ENCODE measurements around the gene SLC30A2. TPM values are rescaled to one million over a fixed set of nuclear protein-coding genes. Genes with fewer than 3 reads are reported as not detected.

The SLC30A2 gene
- polyA plus RNA-seq, 1 experiment = not detected

DNA sequence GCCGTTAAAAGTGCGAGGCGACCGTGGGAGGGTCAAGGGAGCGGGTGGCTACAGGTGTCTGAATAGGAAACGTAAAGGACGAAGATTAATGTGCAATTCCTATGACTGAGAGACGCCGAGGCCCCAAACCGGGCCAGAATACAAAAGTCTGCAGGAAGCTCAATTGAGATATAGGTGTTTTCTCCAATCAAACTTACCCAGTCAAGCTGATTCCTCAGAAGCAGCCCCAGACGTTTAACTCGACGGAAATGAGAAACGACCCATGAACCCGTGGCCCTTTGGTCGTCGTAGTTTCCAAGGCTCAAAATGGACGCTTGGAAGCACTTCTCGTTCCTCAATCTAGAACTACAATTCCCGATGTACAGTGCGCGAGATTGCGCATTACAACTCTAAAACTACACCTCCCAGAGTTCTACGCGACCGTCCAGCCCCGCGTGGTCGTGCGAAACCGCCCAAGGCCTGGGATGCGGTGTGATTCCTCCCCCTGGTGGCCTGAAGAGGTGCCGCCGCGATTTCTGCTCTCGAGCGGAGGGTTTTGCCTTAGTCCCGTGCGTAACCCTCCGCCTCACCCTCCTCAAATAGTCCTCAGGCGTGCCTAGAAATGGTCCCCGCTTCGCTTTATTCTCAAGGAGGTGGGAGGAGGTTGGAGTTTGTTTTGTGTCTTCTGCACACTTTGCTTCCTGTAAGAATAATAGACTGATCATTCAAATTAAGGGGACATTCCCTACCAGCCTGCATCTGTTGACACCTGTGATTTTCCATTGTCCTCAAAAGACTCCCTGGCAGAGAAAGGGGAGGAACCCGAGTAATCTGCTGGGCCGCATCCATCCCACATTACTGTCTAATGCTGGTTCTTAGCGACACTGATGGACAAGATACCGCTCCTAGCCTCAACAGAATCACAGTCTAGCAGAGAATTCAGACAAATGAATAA is 47.8 kb downstream of the SLC30A2 start, which contains the start of gene PAFAH2:
Gene PAFAH2, minus strand, starts transcription at position 236 of the 934 bp plus-strand sequence. CDS start 7,247 bp downstream, outside the sequence.
- H3K4me3 ChIP-seq (ENCODE audit: low read depth, low read length) = peak within 1 kb of the TSS; percentile 49
- ChIA-PET POLR2A (interaction anchor here (0.6 to 1.7 kb wide), 5 partner anchors 38 to 107 kb away, joined by 3 to 22 read pairs (median 6); no protein-coding TSS in a partner anchor), CTCF (interaction anchor here (0.7 to 12.7 kb wide), 32 partner anchors 10 to 389 kb away, joined by 3 to 308 read pairs (median 3); partner anchors contain the start of gene STMN1)
- TF ChIP-seq, protein P1, sequence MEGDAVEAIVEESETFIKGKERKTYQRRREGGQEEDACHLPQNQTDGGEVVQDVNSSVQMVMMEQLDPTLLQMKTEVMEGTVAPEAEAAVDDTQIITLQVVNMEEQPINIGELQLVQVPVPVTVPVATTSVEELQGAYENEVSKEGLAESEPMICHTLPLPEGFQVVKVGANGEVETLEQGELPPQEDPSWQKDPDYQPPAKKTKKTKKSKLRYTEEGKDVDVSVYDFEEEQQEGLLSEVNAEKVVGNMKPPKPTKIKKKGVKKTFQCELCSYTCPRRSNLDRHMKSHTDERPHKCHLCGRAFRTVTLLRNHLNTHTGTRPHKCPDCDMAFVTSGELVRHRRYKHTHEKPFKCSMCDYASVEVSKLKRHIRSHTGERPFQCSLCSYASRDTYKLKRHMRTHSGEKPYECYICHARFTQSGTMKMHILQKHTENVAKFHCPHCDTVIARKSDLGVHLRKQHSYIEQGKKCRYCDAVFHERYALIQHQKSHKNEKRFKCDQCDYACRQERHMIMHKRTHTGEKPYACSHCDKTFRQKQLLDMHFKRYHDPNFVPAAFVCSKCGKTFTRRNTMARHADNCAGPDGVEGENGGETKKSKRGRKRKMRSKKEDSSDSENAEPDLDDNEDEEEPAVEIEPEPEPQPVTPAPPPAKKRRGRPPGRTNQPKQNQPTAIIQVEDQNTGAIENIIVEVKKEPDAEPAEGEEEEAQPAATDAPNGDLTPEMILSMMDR (IDR thresholded peaks at IDR 0.05; ENCODE audit: insufficient read depth, low read depth, low read length) = peak; percentile 98
- no peaks in the 10 kb centered on the region for H3K27me3 ChIP-seq (ENCODE audit: control insufficient read depth, insufficient read depth, low read length)
- peak; percentile 96 for DNase-seq (ENCODE audit: low read depth)
- H3K36me3 ChIP-seq (ENCODE audit: control insufficient read depth, insufficient read depth, low read length) = no peaks in the 10 kb centered on the region

DNA sequence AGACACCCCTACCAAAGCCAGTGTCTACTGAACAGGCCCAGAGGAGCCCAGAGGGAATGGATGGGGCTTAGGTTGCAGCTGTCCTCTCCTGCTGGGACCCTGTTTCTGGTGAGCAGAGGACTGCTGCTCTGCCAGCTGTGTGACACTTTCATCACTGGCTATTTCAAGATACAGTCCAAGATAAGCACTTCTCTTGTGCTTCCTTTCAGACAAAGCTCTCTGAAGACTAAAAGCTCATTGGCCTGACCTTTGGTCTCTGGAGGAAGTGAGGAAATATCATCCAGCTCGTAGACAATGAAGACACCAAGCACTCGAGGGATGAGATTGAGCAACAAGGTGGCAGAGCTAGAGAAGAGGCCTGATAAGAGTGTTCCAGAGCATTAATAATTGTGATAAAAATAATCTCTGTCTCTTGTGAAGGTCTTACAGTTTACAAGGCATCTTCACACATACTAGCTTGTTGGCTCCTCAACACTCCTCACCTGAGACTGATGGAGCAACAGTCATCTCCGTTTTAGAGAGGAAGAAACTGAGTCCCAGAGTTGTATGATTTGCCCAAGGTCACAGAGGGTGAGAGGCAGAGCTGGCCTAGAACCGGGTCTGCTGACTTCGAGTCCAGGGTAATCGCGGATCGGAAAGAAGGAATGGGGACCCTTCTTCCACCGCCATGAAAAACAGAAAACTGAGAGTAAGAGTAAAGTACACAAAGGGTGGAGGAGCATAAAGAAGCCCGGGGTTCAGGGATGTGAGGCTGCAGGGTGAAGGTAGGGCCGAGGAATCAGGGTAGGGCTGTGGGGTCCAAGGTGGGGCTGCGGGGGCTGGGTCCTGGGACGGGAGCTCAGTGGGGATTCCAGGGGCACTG is 48.7 kb downstream of the SLC30A2 start:
- POLR2A ChIA-PET = interaction anchor here (0.6 to 1.7 kb wide), 7 partner anchors 39 to 177 kb away, joined by 3 to 22 read pairs (median 4); partner anchors contain the start of gene MTFR1L
- TF ChIP-seq, protein P1 (IDR thresholded peaks at IDR 0.05; ENCODE audit: insufficient read depth, low read depth, low read length) = no peak
- peak overlapping the region; percentile 49 for H3K4me3 ChIP-seq (ENCODE audit: low read depth, low read length)
- DNase-seq (ENCODE audit: low read depth) = no peak
- H3K27me3 ChIP-seq (ENCODE audit: control insufficient read depth, insufficient read depth, low read length) = no peaks in the 10 kb centered on the region
- CTCF ChIA-PET = interaction anchor here (0.6 to 12.7 kb wide), 31 partner anchors 9 to 389 kb away, joined by 3 to 308 read pairs (median 3); partner anchors contain the start of gene STMN1
- H3K36me3 ChIP-seq (ENCODE audit: control insufficient read depth, insufficient read depth, low read length) = no peaks in the 10 kb centered on the region

DNA sequence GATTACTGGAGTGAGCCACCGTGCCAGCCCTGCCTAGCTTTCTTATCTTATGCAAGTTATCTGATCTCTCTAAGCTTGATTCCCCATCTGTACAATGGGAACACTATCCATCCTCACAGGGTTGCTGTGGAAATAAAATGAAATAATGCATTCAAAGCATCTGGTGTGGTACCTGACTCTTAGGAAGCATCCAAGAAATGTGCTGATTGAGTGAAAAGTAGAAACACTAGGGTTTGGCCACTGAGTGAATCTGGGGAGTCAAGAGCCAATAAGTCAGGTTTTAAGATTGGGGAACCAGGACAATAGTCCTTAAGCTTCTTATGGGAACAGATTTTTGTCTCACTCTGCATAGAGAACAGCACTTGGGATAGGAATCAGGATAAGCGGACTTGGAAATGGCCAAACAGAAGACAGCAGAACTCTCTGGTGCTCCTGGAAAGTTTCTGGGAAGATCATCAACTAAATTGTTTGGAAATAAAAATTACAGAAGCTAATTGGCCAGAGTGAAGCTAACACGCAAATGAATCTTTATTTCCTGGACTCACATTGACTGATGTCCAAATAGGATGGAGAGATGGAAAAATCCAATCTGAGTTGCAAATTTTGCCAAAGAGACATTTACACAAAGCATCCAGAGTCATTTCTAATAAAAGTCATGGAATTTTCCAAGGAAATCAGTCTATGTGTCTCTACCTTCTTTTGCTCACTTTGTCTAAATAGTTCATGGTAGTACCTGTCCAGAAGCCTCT is 51.3 kb downstream of the SLC30A2 start:
- POLR2A ChIA-PET = interaction anchor here (0.6 kb wide), 1 partner anchor 132 kb away, joined by 6 read pairs; no protein-coding TSS in a partner anchor
- H3K4me3 ChIP-seq (ENCODE audit: low read depth, low read length) = no peak overlapping the region

DNA sequence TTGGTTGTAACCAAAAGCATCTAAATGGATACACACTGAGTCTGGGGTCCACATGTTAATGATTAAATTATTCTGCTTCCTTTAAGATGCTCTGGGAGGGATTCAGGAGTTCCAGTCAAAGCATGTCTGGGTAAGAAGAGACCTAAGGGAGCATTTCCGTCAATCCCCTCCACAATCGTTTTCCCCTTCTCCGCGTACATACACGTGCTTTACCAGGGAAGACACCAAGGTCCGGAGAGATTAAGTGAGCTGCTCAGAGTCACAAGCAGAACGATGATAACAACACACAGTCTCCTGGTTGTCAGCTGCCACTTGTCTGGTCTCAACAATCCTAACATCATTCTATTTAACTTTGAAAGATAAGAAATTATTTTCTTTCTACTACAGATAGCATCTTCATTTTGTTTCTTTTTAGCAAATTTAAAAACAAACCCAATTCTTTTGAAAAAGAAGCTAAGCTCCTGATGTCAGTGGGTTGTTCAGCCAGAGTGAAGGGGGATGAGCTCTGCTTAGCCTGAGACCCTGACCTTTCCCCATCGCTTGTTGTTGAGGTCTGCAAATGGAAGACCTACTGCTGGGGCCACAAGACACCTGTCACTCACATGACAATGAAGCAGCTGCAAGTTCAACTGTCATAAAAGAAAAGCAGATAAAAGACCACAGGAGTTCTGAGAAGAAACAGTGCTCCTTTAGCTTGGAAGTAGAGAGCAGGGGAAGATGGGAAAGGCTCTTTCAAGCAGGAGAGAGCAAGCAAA is 52.5 kb downstream of the SLC30A2 start:
- DNase-seq (ENCODE audit: low read depth) = no peak
- TF ChIP-seq, protein P1 (IDR thresholded peaks at IDR 0.05; ENCODE audit: insufficient read depth, low read depth, low read length) = no peak
- H3K4me3 ChIP-seq (ENCODE audit: low read depth, low read length) = no peak overlapping the region
- no peaks in the 10 kb centered on the region for H3K27me3 ChIP-seq (ENCODE audit: control insufficient read depth, insufficient read depth, low read length)
- ChIA-PET POLR2A (no interaction called here), CTCF (interaction anchor here (0.6 to 12.7 kb wide), 2 partner anchors 93 to 1400 kb away, joined by 3 to 308 read pairs; partner anchors contain the start of gene STMN1)
- no peaks in the 10 kb centered on the region for H3K36me3 ChIP-seq (ENCODE audit: control insufficient read depth, insufficient read depth, low read length)

More for the DNA sequence above, 51.3 kb downstream of the SLC30A2 start:
- H3K27me3 ChIP-seq (ENCODE audit: control insufficient read depth, insufficient read depth, low read length) = no peaks in the 10 kb centered on the region
- TF ChIP-seq, protein P1 (IDR thresholded peaks at IDR 0.05; ENCODE audit: insufficient read depth, low read depth, low read length) = no peak
- no peak for DNase-seq (ENCODE audit: low read depth)
- no peaks in the 10 kb centered on the region for H3K36me3 ChIP-seq (ENCODE audit: control insufficient read depth, insufficient read depth, low read length)
- CTCF ChIA-PET = interaction anchor here (0.9 to 12.7 kb wide), 3 partner anchors 42 to 119 kb away, joined by 3 to 308 read pairs (median 3); partner anchors contain the start of genes PAQR7 and STMN1

All from BJ (cell line).